ENCODE results near the gene MAGED4. TPM values are rescaled to one million over a fixed set of nuclear protein-coding genes. Genes with fewer than 3 reads are reported as not detected.
A peak's percentile ranks its signal among the peaks of the same experiment; 100 is the strongest.
"Not testable (repeated sequence)": the region's sequence is repeated elsewhere in the genome, so short reads cannot be mapped to it uniquely, and the experiment has no call there.

MAGED4 gene, protein sequence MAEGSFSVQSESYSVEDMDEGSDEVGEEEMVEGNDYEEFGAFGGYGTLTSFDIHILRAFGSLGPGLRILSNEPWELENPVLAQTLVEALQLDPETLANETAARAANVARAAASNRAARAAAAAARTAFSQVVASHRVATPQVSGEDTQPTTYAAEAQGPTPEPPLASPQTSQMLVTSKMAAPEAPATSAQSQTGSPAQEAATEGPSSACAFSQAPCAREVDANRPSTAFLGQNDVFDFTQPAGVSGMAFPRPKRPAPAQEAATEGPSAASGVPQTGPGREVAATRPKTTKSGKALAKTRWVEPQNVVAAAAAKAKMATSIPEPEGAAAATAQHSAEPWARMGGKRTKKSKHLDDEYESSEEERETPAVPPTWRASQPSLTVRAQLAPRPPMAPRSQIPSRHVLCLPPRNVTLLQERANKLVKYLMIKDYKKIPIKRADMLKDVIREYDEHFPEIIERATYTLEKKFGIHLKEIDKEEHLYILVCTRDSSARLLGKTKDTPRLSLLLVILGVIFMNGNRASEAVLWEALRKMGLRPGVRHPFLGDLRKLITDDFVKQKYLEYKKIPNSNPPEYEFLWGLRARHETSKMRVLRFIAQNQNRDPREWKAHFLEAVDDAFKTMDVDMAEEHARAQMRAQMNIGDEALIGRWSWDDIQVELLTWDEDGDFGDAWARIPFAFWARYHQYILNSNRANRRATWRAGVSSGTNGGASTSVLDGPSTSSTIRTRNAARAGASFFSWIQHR
- total RNA-seq (2014; rRNA removed; shearing (Covaris generic)): 28.6 and 34.5 TPM in 2 replicates

DNA sequence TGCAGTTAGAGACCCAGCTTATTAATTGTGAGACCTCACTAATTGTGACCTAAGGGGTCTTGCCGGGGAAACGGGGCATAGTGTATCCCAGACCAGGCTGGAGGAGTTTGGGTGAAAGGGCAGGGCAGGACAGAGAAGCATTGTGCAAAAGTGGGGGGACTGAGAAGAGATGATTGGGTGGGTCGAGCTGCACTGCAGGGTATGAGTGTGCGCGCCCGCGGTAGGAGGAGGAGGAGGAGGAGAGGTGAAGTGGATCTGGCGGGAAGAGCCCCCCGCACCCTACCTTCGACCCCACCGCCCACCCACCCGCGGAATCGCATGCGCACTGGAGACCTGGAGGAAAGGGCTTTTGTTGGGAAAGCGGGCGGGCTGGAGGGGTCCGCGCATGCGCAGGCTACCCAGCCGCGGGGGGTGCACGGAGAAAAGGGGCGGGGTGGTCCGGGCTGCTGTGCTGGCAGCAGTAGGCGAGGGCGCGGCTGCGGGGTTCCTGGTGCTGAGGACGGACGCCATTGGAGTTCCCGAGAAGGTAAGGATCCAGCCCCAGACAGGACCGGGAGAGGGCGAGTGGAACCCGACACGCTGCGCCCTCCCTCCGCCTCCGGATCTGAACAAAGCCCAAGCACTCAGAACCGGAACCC is at the start of gene MAGED4:
TSS of gene MAGED4 (plus strand) at position 449 of the 638 bp plus-strand sequence. CDS start 1,035 bp downstream, outside the sequence.
- H3K4me3 ChIP-seq; H3K9me3 ChIP-seq (replicated peaks); H3K27me3 ChIP-seq; H3K27ac ChIP-seq; DNase-seq; H3K36me3 ChIP-seq; H3K4me1 ChIP-seq: not testable (repeated sequence)

DNA sequence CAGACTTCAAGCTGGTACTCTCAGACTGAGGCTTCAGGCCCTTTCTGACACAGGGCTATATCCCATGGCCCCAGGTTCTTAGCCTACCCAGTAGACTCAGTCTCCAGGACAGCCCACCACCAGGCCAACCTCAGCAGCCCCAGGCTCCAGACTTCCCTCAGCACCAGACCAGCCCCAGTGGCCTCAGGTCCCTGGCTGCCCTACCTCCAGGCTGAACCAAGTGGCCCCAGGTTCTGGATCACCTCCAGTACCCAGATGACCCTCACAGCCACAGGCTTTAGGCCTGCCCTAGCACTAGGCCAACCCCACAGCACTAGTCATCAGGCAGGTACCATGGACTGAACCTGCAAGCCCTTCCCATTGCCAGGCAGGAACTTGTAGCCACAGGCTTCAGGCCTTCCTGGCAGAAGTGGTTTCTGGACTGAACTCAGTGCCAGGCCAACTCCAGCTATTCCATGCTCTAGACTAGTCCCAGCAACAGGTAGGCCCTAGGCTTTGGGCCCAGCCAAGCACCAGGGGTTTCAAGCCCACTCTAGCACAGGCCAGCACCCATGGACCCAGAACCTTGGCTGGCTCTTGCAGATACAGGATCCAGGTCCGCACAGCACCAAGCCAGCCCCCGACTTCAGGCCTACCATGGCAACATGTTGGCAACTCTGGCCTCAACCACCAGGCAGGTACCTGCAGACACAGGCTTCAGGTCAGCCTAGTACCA is 45.7 kb upstream of the MAGED4 start:
- Histone ChIP-seq H3K27me3 (no peaks in the 10 kb centered on the region), H3K36me3 (no peaks in the 10 kb centered on the region), H3K9me3 (replicated peaks) (no peaks in the 10 kb centered on the region), H3K4me1 (no peaks in the 10 kb centered on the region), H3K4me3 (no peak overlapping the region), H3K27ac (no peak overlapping the region)
- no peak for DNase-seq

DNA sequence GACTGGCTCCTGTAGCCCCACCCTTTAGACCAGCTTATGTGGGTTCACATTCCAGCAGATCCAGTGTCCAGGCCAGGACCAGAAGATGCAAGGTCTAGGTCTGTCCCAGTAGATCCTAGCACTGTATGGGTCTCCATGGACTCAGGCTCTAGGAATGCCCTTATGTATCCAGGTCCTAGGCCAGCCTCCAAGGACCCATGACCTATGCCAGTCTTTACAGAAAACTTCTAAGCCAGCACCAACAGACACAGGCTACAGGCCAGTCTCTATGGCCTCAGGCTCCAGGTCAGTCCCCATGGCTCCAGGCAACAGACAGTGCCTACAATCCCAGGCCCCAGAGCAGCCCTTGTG is 45.2 kb upstream of the MAGED4 start:
- H3K27ac ChIP-seq: no peak overlapping the region
- H3K36me3 ChIP-seq: no peaks in the 10 kb centered on the region
- H3K4me3 ChIP-seq: no peak overlapping the region
- H3K4me1 ChIP-seq: no peaks in the 10 kb centered on the region
- DNase-seq: no peak
- no peaks in the 10 kb centered on the region for H3K27me3 ChIP-seq
- no peaks in the 10 kb centered on the region for H3K9me3 ChIP-seq (replicated peaks)

DNA sequence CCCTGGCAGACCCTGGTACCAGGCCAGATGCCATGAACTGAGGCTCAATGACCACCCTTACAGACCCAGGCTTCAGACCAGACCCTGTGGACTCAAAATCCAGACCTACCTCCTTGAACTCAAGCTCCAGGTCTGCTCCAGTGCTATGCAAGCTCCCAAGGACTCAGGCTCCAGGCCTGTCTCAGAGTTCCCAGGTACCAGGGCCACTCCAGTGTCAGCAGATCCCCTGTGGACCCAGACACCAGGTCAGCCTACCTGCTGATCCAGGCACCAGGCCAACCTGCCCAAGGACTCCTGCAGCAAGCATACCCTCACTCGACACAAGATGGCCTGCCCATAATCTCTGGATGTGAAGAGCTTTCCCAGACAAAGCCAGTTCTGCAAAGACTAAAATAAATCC is 44.7 kb upstream of the MAGED4 start:
- no peak for DNase-seq
- no peaks in the 10 kb centered on the region for H3K9me3 ChIP-seq (replicated peaks)

DNA sequence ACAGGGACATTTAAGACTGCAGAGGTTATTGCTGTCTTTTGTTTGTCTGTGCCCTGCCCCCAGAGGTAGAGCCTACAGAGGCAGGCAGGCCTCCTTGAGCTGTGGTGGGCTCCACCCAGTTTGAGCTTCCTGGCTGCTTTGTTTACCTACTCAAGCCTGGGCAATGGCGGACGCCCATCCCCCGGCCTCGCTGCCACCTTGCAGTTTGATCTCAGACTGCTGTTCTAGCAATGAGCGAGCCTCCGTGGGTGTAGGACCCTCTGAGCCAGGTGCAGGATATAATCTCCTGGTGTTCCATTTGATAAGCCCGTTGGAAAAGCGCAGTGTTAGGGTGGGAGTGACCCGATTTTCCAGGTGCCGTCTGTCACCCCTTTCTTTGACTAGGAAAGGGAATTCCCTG is 34.0 kb upstream of the MAGED4 start:
- H3K36me3 ChIP-seq; H3K9me3 ChIP-seq (replicated peaks); H3K27me3 ChIP-seq; H3K4me3 ChIP-seq; DNase-seq; H3K4me1 ChIP-seq; H3K27ac ChIP-seq: not testable (repeated sequence)

More for the DNA sequence above, 44.7 kb upstream of the MAGED4 start:
- H3K36me3 ChIP-seq: no peaks in the 10 kb centered on the region
- H3K4me3 ChIP-seq: no peak overlapping the region
- no peaks in the 10 kb centered on the region for H3K4me1 ChIP-seq
- no peaks in the 10 kb centered on the region for H3K27me3 ChIP-seq
- no peak overlapping the region for H3K27ac ChIP-seq

DNA sequence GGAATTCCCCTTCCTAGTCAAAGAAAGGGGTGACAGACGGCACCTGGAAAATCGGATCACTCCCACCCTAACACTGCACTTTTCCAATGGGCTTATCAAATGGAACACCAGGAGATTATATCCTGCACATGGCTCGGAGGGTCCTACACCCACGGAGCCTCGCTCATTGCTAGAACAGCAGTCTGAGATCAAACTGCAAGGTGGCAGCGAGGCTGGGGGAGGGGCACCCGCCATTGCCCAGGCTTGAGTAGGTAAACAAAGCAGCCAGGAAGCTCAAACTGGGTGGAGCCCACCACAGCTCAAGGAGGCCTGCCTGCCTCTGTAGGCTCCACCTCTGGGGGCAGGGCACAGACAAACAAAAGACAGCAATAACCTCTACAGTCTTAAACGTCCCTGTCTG is 24.5 kb upstream of the MAGED4 start:
- not testable (repeated sequence) for H3K27me3 ChIP-seq; DNase-seq; H3K9me3 ChIP-seq (replicated peaks); H3K4me1 ChIP-seq; H3K4me3 ChIP-seq; H3K36me3 ChIP-seq; H3K27ac ChIP-seq

DNA sequence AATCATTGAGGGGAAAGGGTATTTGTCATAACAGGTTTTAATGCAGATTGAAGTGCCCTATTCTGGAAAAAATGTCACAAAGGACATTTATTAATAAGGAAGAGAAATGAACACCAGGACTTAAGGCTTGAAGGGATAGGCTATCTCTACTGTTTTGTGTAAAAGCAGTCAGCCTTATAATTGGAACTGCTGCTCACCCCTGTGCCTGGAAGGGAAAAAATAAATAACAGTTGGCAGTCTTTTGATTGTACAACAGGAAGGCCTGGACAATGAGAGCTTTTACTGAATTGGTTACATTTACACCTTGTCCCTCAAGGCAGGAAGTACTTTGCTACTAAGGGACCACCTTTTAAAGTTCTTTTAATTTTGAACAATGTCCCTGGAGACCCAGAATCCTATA is 17.8 kb upstream of the MAGED4 start:
- no peak for DNase-seq
- Histone ChIP-seq H3K27ac (no peak overlapping the region), H3K27me3 (no peaks in the 10 kb centered on the region)

DNA sequence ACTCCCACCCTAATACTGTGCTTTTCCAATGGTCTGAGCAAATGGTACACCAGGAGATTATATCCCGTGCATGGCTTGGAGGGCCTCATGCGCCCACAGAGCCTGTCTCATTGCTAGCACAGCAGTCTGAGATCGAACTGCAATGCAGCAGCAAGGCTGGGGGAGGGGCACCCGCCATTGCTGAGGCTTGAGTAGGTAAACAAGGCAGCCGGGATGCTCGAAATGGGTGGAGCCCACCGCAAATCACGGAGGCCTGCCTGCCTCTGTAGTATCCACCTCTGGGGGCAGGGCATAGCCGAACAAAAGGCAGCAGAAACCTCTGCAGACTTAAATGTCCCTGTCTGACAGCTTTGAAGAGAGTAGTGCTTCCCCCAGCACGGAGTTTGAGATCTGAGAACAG is 13.6 kb upstream of the MAGED4 start:
- H3K36me3 ChIP-seq; DNase-seq; H3K4me3 ChIP-seq; H3K9me3 ChIP-seq (replicated peaks); H3K27ac ChIP-seq; H3K4me1 ChIP-seq; H3K27me3 ChIP-seq: not testable (repeated sequence)

More for the DNA sequence above, 17.8 kb upstream of the MAGED4 start:
- Histone ChIP-seq H3K4me1 (no peaks in the 10 kb centered on the region), H3K36me3 (no peaks in the 10 kb centered on the region), H3K4me3 (no peak overlapping the region), H3K9me3 (replicated peaks) (no peaks in the 10 kb centered on the region)

DNA sequence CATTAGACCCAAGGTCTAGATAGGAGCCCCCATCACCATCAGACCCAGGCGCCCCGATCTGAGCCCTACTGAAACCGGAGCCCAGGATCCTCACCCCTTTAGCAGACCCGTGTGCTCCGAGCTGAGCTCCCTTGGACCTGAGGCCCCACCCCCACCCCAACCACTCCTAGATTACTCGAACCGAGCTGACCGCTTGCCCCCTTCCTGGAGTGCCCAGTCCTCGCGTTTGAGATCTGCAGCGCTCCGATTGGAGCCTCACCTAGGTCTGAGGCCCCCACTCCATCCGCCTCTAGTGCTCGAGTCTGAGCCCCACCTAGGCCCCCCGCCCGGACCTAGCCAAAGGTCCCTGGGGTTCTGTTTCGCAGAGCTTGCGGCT is 378 bp downstream of the MAGED4 start:
- not testable (repeated sequence) for H3K4me1 ChIP-seq; H3K27me3 ChIP-seq; H3K36me3 ChIP-seq; H3K27ac ChIP-seq; H3K9me3 ChIP-seq (replicated peaks); H3K4me3 ChIP-seq; DNase-seq

DNA sequence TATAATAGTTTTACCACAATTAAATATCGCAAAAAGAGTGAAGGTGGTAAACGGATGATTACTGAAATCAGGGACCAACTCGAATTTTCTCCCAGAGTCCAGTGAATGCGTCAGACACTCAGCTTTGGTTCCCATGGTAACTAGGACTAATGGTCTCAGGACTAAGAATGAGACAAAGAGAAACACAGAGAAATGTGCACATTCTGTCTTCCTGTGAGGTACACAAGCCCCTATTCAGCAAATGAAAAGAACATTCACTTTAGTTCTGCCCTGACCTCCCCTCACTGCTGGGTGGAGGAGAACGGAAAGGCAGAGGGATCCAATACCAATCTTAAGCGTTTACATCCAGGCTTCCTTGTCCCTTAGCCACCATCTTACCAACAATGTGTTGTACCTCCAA is 26.7 kb downstream of the MAGED4 start:
- not testable (repeated sequence) for H3K27me3 ChIP-seq; H3K9me3 ChIP-seq (replicated peaks); H3K4me3 ChIP-seq; DNase-seq; H3K36me3 ChIP-seq; H3K4me1 ChIP-seq; H3K27ac ChIP-seq

DNA sequence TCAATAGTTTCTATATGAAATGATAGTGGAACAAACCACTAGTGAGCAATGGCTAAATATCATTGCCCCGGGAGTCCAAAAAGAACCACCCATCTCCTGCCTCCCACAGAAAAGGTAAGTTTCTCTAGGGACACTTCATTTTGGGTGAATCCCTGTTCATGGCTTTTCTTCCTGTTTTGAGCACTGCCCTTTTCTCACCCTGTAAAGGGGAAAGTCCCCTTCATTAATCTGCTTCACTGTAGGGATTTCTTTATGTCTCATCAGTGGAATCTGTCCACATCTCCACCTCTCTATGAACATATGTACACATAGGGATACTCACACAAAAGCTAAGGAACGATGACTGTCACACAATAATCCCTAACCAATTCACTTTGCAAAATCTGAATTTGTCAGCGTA is 28.6 kb downstream of the MAGED4 start:
- Histone ChIP-seq H3K27ac (no peak overlapping the region), H3K4me1 (no peaks in the 10 kb centered on the region), H3K36me3 (no peaks in the 10 kb centered on the region), H3K4me3 (no peak overlapping the region), H3K9me3 (replicated peaks) (no peaks in the 10 kb centered on the region), H3K27me3 (no peaks in the 10 kb centered on the region)
- no peak for DNase-seq

DNA sequence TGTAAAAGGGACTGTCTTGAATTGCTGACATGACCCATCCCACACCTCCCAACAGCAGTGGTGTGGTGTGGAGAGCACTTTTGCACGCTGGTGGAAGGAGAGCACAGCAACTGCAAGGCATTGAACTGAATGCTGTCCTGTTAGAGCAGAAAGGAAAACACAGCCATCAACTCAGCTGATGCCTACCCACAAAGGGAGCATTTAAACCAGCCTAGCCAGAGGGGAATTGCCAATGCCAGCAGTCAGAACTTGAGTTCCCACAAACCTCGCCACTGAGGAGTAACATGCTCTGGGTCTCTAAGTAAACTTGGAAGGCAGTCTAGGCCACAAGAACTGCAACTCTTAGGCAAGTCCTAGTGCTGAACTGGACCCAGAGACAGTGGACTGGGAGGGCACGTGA is 31.9 kb downstream of the MAGED4 start:
- no peak for DNase-seq
- H3K9me3 ChIP-seq (replicated peaks): no peaks in the 10 kb centered on the region
- H3K4me3 ChIP-seq: no peak overlapping the region
- H3K27ac ChIP-seq: no peak overlapping the region
- no peaks in the 10 kb centered on the region for H3K36me3 ChIP-seq
- no peaks in the 10 kb centered on the region for H3K4me1 ChIP-seq
- H3K27me3 ChIP-seq: no peaks in the 10 kb centered on the region

DNA sequence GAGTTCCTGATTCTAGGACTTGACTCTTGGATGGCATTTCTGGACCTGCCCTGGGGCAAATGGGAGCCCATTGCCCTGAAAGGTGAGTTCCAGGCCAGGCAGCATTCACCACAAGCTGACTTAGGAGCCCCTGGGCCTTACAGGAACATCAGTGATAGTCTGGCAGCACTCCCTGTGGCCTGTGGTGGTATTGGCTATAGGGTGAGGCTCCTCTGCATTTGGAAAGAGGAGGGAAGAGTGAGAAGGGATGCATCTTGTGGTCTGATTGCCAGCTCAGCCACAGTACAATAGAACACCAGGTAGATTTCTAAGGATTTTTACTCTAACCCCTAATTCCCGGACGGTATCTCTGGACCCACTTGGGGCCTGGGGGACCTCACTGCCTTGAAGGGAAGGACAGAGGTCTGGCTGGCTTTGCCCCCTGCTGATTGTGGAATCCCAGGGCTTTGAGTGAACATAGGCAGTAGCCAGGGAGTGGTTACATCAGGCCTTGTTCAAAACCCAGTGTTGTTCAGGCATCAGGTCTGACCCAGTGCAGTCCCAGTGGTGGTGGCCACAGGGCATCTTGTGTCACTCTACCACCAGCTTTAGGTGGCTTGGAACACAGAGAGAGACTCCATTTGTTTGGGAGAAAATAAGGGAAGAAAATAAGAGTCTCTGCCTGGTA is 32.9 kb downstream of the MAGED4 start:
- no peaks in the 10 kb centered on the region for H3K4me1 ChIP-seq
- H3K4me3 ChIP-seq: no peak overlapping the region
- no peaks in the 10 kb centered on the region for H3K27me3 ChIP-seq
- no peak overlapping the region for H3K27ac ChIP-seq
- no peaks in the 10 kb centered on the region for H3K9me3 ChIP-seq (replicated peaks)
- peak in 1 of 2 experiments; percentile 9 for DNase-seq
- no peaks in the 10 kb centered on the region for H3K36me3 ChIP-seq

DNA sequence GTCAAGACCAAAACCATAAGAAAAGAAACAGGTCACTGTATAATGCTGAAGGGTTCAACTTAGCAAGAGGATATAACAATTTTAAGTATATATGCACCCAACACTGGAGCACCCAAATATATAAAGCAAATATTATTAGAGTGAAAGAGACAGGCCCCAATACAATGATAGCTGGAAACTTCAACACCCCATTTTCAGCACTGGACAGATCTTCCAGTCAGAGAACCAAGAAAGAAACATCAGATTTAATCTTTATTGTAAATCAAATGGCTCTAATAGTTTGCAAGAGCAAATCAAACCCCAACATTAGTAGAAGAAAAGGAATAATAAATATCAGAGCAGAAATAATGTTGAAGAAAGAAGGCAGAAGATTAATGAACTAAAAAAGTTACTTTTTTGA is 36.2 kb downstream of the MAGED4 start:
- Histone ChIP-seq H3K9me3 (replicated peaks) (no peaks in the 10 kb centered on the region), H3K4me3 (no peak overlapping the region), H3K27ac (no peak overlapping the region), H3K36me3 (no peaks in the 10 kb centered on the region), H3K27me3 (no peaks in the 10 kb centered on the region), H3K4me1 (no peaks in the 10 kb centered on the region)
- DNase-seq: no peak

Measured in SJCRH30 (cell line).